Measurements from ENCODE around the gene YWHAB. TPM values are rescaled to one million over a fixed set of nuclear protein-coding genes. Genes with fewer than 3 reads are reported as not detected.
"Not testable (repeated sequence)": the region's sequence is repeated elsewhere in the genome, so short reads cannot be mapped to it uniquely, and the experiment has no call there.

Gene YWHAB
- total and polyA plus RNA-seq, 10 donors, result 85.8 to 237 (median 174) TPM

GRCh38 chr20:44866703-44867335, 18.7 kb upstream of the YWHAB start:
- no peak for TF ChIP-seq POLR2A (IDR thresholded peaks at IDR 0.05)
- TF ChIP-seq CTCF (IDR thresholded peaks at IDR 0.05 in 8 of 11, conservative IDR thresholded peaks at IDR 0.05 in 3 of 11), result no peak
- no peak for TF ChIP-seq POLR2AphosphoS5 (IDR thresholded peaks at IDR 0.05)
- intact Hi-C loops (cut with DNase I; ENCODE audit: low total_unique reads), result loop anchor here (5.0 to 10.0 kb wide), 2 partner anchors 120 to 182 kb away; partner anchors contain the start of gene KCNK15
- WGBS, 5 donors, result 38 to 58% (median 51%) methylated on average over 8 of the region's 8 CpGs
- Histone ChIP-seq H3K27me3 (replicated peaks in 1 of 7) (peaks cover 0 to 16% (median 0%) of the 10 kb centered on the region in 7 donors), H3K9me3 (no peaks in the 10 kb centered on the region), H3K36me3 (no peaks in the 10 kb centered on the region), H3K27ac (no peak overlapping the region), H3K4me1 (peaks cover 0 to 16% (median 10%) of the 10 kb centered on the region in 6 donors), H3K4me3 (peak overlapping the region in 1 of 8 donors; percentile 55)
- DNase-seq, result no peak

- no peak overlapping the region for H3K4me3 ChIP-seq
- no peak overlapping the region for H3K27ac ChIP-seq
- peaks cover 0 to 16% (median 10%) of the 10 kb centered on the region in 6 donors for H3K4me1 ChIP-seq
- 77 to 89% (median 82%) methylated on average over 5 of the region's 5 CpGs for WGBS, 5 donors
- H3K9me3 ChIP-seq, result no peaks in the 10 kb centered on the region
- intact Hi-C loops (cut with DNase I; ENCODE audit: low total_unique reads), result loop anchor here (5.0 to 10.0 kb wide), 2 partner anchors 122 to 185 kb away; partner anchors contain the start of gene KCNK15
- no peak for TF ChIP-seq POLR2A (IDR thresholded peaks at IDR 0.05)
- no peak for TF ChIP-seq POLR2AphosphoS5 (IDR thresholded peaks at IDR 0.05)
- TF ChIP-seq CTCF (IDR thresholded peaks at IDR 0.05 in 8 of 11, conservative IDR thresholded peaks at IDR 0.05 in 3 of 11), result no peak
- peaks cover 0 to 16% (median 0%) of the 10 kb centered on the region in 7 donors for H3K27me3 ChIP-seq (replicated peaks in 1 of 7)
- H3K36me3 ChIP-seq, result no peaks in the 10 kb centered on the region
- DNase-seq, result no peak
Observed at GRCh38 chr20:44869471-44869870, 16.0 kb upstream of the YWHAB start.

- H3K9me3 ChIP-seq; H3K27me3 ChIP-seq (replicated peaks in 1 of 7); DNase-seq; intact Hi-C loops (cut with DNase I; ENCODE audit: low total_unique reads); H3K27ac ChIP-seq; H3K36me3 ChIP-seq; H3K4me3 ChIP-seq: not testable (repeated sequence)
- 77 to 92% (median 86%) methylated on average over 4 of the region's 4 CpGs for WGBS, 5 donors
- H3K4me1 ChIP-seq, result peaks cover 8 to 29% (median 21%) of the 10 kb centered on the region in 6 donors
Observed at GRCh38 chr20:44882360-44882759, 3.1 kb upstream of the YWHAB start.

- Histone ChIP-seq H3K4me1 (peaks cover 18 to 39% (median 31%) of the 10 kb centered on the region in 6 donors), H3K36me3 (peaks cover 0 to 7% (median 0%) of the 10 kb centered on the region in 6 donors), H3K27ac (peak overlapping the region in 1 of 8 donors; percentile 97), H3K9me3 (no peaks in the 10 kb centered on the region), H3K27me3 (replicated peaks in 1 of 7) (no peaks in the 10 kb centered on the region), H3K4me3 (no peak overlapping the region)
- 93 to 96% (median 94%) methylated on average over 7 of the region's 7 CpGs for WGBS, 5 donors
- intact Hi-C loops (cut with DNase I; ENCODE audit: low total_unique reads), result no loop called here
- TF ChIP-seq CTCF (IDR thresholded peaks at IDR 0.05 in 8 of 11, conservative IDR thresholded peaks at IDR 0.05 in 3 of 11), result no peak
- TF ChIP-seq POLR2A (IDR thresholded peaks at IDR 0.05), result no peak
- TF ChIP-seq POLR2AphosphoS5 (IDR thresholded peaks at IDR 0.05), result no peak
- DNase-seq, result no peak
Observed at GRCh38 chr20:44883214-44883902, 2.1 kb upstream of the YWHAB start.

Data from spleen (tissue), 11 donors.